ENCODE data around the gene PSMG4.
"Not testable (repeated sequence)": the region's sequence is repeated elsewhere in the genome, so short reads cannot be mapped to it uniquely, and the experiment has no call there.

Gene PSMG4

DNA sequence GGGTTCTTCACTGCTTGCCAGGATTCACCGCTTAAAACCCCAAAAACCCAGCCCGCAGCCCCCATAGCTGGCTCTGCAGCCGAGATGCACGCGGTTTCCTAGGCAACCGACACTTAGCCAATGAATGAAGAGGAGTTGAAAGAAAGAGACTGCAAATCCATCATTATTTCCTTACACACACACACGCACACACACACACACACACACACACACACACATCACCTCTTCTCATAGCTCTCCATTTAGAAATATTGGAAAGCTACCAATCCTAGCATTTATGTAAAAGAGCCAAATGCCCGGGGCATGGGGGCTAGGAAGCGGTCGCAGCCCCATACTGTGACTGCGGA lies 27.9 kb upstream of the PSMG4 start:
- no peak for FAIRE-seq

- FAIRE-seq: no peak
These were observed 27.3 kb upstream of the PSMG4 start for GRCh38 chr6:3231247-3232016.

DNA sequence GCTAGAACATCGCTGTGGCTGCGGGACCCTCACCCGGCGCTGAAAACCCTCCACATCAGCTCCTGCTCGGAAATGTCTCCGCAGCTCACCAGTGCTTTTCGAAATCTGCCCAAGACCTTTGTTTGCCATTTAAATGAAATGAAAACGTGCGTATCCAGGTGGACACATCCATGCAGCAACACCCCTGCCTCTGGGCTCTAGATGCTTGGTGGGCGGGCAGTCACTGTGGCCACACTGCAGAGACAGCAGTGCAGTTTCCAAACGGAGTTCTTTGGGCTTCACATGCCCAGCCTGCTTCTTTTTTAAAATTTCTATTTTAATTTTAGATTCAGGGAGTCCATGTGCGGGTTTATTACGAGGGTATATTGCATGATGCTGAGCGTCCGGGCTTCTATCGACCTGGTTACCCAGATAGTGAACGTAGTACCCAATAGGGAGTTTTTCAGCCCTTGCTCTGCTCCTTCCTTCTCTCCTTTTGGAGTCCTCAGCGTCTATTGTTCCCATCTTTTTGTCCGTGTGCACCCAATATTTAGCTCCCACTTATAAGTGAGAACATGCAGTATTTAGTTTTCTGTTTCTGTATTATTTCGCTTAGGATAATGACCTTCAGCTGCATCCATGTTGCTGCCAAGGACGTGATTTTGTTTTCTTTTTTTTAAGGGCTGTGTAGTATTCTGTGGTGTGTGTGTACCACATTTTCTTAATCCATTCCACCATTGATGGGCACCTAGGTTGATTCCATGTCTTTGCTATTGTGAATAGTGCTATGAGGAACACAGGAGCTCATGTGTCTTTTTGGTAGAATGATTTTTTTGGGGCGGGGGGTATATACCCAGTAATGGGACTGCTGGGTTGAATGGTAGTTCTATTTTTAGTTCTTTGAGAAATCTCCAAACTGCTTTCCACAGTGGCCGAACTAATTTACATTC lies 26.5 kb upstream of the PSMG4 start:
- no peak for FAIRE-seq

DNA sequence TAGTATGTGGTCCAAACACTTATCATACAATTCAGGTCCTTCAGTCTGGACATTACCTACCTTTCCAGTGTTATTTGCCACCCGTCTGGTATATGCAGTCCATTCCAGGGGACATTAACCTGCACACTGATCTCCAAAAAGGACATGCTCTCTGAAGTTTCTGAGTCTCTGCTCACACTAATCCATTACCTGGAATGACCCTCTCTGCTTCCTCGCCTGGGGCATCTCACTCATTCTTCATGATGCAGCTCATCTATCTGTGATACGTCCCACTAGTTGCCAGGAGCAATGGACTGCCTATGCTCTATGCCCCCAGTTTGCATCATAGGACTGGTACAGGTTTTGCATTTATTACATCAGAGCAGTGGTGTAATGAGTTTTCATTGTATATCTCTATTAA lies 25.4 kb upstream of the PSMG4 start:
- no peak for FAIRE-seq

GRCh38 chr6:3233904-3234303 lies 24.8 kb upstream of the PSMG4 start:
- no peak for FAIRE-seq

DNA sequence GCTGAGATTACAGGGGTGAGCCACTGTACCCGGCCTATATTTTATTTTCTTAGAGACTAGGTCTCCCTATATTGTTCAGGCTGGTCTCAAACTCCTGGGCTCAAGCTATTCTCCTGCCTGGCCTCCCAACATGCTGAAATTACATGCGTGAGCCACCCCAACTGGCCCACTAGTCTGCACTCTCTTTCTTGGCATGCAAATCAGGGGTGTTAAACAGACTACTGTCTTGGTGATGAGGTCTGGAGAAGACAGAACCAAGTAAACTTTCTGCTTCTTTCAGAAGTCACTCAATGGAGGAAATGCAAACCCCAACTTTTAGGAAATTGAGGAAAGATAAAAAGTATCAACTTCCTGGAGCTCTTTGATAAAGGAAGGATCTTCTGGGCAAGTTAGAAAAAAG lies 23.3 kb upstream of the PSMG4 start:
- no peak for FAIRE-seq

- no peak for FAIRE-seq
These were observed 22.7 kb upstream of the PSMG4 start for GRCh38 chr6:3236005-3236404.

GRCh38 chr6:3237761-3238662 lies 20.7 kb upstream of the PSMG4 start:
- no peak for FAIRE-seq

- FAIRE-seq: no peak
These were observed 19.5 kb upstream of the PSMG4 start for GRCh38 chr6:3239110-3239830.

DNA sequence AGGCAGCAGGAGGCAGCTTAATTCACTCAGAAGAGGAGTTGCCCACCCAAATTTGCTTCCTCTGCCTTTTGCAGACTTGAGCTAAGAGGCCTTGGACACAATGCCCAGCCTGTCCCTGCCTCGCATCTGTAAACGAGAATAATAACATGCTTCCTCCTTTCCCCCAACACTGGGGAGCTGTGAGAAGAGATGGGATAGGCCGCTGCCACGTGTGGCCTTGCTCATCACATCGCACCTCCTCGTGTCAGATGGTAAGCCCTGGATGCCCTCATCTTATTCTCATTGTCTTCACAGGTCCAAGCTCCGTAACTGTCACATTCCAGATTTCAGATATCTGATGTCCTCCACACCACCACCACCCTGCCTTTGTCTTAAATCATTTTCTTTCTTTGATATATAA lies 18.2 kb upstream of the PSMG4 start:
- no peak for FAIRE-seq

DNA sequence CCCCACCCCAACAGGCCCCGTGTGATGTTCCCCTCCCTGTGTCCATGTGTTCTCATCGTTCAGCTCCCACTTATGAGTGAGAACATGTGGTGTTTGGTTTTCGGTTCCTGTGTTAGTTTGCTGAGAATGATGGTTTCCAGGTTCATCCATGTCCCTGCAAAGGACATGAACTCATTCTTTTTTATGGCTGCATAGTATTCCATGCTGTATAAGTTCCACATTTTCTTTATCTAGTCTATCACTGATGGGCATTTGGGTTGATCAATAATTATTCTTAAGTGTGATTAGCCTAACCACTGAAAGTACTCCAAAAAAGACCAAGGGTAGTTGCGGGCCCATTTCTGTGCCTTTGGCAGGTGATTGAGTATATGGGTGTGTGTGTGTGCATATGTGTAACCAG lies 17.0 kb upstream of the PSMG4 start:
- FAIRE-seq: not testable (repeated sequence)

DNA sequence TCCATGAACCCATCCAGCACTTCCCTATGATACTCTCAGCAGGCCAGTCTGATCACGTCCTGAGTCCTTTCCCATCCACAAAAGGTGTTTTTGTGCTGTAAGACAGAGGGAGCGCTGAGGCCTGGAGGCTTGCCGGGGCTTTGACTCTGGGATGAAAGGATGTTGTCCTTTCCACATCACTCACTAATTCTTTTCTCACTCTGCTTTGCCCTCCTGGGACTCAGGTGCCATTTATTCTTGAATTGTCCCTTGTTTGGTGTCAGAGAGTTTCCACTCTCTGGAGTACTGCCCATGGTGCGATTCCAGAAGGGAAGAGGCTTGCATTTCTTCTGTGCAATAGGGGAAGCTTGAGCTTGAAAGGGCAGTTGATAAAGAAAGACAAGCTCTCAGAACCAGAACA lies 16.0 kb upstream of the PSMG4 start:
- no peak for FAIRE-seq

GRCh38 chr6:3244003-3244831 lies 14.5 kb upstream of the PSMG4 start:
- no peak for FAIRE-seq

GRCh38 chr6:3244832-3245161 lies 13.9 kb upstream of the PSMG4 start:
- FAIRE-seq: not testable (repeated sequence)

DNA sequence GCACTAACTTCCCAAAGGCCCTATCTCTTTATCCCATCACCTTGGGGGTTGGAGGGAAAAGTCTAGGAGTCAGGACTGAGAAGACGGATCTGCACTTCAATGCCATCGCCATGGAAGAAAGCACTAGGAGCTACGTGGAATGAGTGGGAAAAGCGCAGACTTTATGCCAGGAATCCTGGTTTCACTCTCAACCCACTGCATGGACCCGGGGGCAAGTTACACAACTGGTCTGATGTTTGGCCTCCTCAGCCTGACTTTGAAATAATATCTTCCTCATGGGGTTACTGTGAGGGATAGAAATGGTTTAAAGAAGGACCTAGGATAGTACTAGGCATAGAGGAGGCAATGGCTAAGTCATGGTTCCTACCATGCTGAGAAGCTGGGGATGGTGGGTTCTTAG lies 13.5 kb upstream of the PSMG4 start:
- no peak for FAIRE-seq

DNA sequence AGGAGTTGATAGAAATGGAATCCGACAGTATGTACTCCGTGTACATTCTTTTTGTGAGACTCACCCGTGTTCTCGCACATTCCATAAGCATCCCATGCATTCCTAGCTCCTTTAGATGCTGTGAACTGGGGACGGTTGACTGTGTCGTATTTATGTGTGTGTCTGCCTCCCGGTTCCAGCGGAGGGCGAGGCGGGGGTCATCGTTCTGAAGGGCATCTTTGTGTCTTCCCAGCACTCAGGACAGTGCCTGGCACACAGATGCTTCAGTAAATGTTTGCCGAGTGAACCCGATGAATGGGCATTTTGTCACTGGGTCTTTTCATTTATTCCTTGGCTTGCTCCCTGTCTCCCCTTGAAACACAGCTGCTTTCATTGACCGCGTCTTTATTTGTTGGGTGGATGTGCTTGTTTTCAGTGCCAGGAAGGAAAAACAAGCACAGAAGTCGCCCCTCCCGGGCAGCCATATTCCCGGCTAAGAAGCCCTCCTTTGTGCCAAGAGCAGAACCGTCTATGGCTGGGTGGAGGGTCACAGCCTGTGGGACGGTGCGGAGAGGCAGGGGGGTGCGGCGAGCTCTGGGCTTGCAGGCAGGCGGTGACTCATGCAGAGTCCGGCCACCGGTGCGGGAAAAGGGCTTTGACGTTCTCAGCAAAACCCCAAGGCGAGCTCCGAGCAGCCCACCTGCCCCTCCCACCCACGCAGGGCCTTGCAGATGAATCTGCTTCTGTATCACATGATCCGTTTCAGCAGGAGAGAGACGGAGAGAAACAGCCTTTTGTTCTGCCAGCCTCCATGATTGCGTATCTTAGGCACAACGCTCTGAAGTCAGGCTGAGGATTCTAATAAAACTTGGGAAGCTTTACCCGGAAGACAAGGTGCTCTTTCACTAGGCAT lies 11.2 kb upstream of the PSMG4 start:
- no peak for FAIRE-seq

DNA sequence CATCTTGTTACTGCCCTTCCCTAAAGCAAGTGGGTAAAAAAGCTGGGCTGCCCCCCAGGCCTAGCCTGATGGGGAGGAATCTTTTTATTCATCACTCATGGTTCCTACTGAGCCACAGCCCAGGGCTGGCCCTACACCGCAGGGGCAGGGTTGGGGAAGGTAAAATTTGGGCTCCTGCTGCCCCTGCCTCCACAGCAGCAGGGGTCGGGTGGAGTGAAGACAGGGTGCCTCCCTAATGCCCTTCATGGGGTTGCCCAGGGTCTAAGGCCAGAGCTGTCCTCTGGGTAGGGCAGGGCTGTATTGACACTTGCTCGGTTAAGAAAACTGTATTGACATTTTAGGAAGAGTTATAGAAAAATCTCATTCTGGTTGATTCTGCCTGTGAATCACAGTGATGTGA lies 8.9 kb upstream of the PSMG4 start:
- no peak for FAIRE-seq

DNA sequence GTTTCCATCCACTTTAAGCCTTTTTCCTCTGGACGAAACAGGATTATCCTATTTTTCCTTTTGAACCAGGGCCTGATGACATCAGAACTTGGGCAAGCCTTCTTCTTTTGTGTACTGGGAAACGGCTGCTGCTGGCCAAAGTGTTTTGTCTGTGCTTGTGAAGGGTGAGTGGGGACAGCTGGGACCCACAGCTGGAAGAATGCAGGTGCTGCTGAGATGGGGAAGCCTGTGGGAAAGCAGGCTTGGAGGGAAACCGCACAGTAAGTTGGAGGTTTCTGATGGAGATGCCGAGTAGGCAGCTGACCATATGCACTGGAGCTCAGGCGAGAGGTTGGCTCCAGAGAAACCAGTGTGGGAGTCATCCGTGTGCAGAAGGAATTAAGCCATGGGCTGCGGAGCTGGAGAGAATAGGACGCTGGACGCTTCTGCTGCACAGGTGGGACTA lies 8.5 kb upstream of the PSMG4 start:
- FAIRE-seq: no peak

GRCh38 chr6:3251462-3252314 lies 7.1 kb upstream of the PSMG4 start:
- no peak for FAIRE-seq

- FAIRE-seq: no peak
These were observed 6.4 kb upstream of the PSMG4 start for GRCh38 chr6:3252369-3252768.

All from islet of Langerhans (tissue), 1 donor.